Activated T-cell treated with anti-CD3 and anti-CD28 coated beads, Interleukin-2, amount 50 U/mL, for 72 hours (primary cell): ENCODE data around the gene OAS2. TPM values are rescaled to one million over a fixed set of nuclear protein-coding genes. Genes with fewer than 3 reads are reported as not detected.
A peak's percentile ranks its signal among the peaks of the same experiment; 100 is the strongest.

Source experiments
- ATAC-seq, 2 donors: fragments of 150-1000 bp; cut with Tn5 transposase; replicated peaks in 1 of 2; 2 replicates each; pipeline ENCODE4 v1.10.0; 2021; ENCODE audit warnings: moderate library complexity in 2 of 2, mild to moderate bottlenecking in 1 of 2
- DNase-seq, 2 donors: peaks; one replicate each; pipeline ENCODE4 v3.0.0; 2021 to 2022; ENCODE audit warnings: mixed read lengths in 1 of 2
- H3K27ac Mint-ChIP-seq: one replicate; pipeline ENCODE4 v1.8.0; 2022; ENCODE audit warnings: mild to moderate bottlenecking, moderate library complexity, mixed read lengths
- H3K27me3 Mint-ChIP-seq: one replicate; pipeline ENCODE4 v1.8.0; 2022; ENCODE audit warnings: low read depth, mixed read lengths
- H3K36me3 Mint-ChIP-seq, 2 donors: one replicate each; pipeline ENCODE4 v1.8.0; 2022; ENCODE audit warnings: mixed read lengths in 2 of 2, mild to moderate bottlenecking in 1 of 2; ENCODE audit not compliant: insufficient read depth in 2 of 2
- H3K4me1 Mint-ChIP-seq: one replicate; pipeline ENCODE4 v1.8.0; 2022; ENCODE audit warnings: low read depth, mixed read lengths
- H3K4me3 Mint-ChIP-seq, 2 donors: one replicate each; pipeline ENCODE4 v1.8.0; 2022; ENCODE audit warnings: mild to moderate bottlenecking in 2 of 2, mixed read lengths in 2 of 2, moderate library complexity in 2 of 2
- H3K9me3 Mint-ChIP-seq, 2 donors: one replicate each; pipeline ENCODE4 v1.8.0; 2022; ENCODE audit warnings: mixed read lengths in 2 of 2
- total RNA-seq, 2 donors: library from RNA; stranded (reverse); gene quantifications; one replicate each; pipeline ENCODE4 v1.2.3, GENCODE V29; 2022

OAS2 gene
- total RNA-seq, 2 donors from 2014 or later: 80.2 to 139 TPM

DNA sequence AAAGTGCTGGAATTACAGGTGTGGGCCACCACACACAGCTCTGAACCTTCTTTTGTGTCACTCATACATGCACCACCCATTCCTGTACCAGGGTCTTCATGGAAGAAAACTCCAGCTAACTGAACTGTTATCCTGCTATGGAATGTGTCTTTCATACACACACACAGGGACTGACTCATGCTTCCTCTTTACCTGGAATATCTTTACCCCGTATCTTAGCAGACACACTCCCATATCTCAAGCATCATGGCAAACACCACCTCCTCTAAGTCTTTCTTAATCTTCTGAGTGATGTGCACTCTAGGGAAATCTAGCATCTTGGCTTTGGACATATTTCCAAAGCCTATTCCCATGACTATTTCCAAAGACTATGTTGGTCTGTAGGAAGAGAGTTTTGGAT is 43.2 kb downstream of the OAS2 start:
- Mint-ChIP-seq H3K36me3 (no peaks in the 10 kb centered on the region), H3K9me3 (no peaks in the 10 kb centered on the region), H3K27me3 (no peaks in the 10 kb centered on the region), H3K27ac (no peak overlapping the region), H3K4me1 (peaks cover 18% of the 10 kb centered on the region), H3K4me3 (no peak overlapping the region)
- DNase-seq (no peak), ATAC-seq (no peak)

DNA sequence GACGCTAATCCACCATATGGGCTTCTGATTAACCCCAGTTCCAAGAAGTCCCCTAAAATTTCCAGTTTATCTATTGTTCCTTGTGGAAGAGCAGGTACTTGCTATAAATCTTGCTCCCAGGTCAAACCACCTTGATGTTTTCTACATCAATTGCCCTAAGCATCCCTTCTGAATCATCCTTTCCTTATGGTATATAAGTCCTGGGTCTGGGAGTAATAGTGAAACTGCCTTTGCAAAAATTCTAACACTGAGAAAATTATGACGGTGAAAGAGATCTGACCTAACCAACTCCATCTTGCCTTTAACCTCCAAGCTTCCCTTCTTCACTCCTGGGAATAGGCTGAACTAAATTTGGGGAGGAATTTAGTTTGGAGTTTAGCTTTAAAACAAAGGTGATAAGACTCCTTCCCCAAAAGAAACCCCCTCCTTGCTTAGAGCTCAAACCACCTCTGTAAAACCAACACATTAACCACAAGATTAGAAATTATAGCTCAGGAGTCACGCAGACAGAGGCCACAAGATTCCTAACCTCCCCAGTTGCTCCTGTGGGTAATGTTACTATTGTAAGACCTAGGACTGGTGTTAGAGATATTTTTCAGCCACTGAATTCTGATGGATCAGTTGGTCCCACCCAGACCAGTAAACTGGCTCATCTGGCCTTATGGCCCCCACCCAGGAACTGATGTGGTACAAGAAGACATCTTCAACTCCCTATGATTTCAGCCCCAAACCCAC is 44.4 kb downstream of the OAS2 start:
- no peaks in the 10 kb centered on the region for H3K36me3 Mint-ChIP-seq
- no peak for DNase-seq
- H3K27me3 Mint-ChIP-seq: no peaks in the 10 kb centered on the region
- H3K27ac Mint-ChIP-seq: no peak overlapping the region
- peaks cover 18% of the 10 kb centered on the region for H3K4me1 Mint-ChIP-seq
- ATAC-seq: peak; percentile 58 to 72
- H3K4me3 Mint-ChIP-seq: peak overlapping the region in 1 of 2 donors; percentile 3
- no peaks in the 10 kb centered on the region for H3K9me3 Mint-ChIP-seq

DNA sequence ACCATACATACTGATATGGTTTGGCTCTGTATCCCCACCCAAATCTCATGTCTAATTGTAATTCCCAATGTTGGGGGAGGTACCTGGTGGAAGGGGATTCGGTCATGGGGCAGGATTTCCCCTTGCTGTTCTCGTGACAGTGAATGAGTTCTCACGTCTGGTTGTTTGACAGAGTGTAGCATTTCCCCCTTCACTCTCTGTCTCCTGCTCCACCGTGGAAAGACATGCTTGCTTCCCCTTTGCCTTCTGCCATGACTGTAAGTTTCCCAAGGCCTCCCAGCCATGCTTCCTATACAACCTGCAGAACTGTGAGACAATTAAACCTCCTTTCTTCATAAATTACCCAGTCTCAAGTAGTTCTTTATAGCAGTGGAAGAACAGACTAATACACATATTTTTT is 49.4 kb downstream of the OAS2 start:
- Mint-ChIP-seq H3K4me3 (no peak overlapping the region), H3K27ac (no peak overlapping the region), H3K36me3 (no peaks in the 10 kb centered on the region), H3K27me3 (peaks cover 7% of the 10 kb centered on the region), H3K9me3 (no peaks in the 10 kb centered on the region), H3K4me1 (peaks cover 6% of the 10 kb centered on the region)
- no peak for ATAC-seq
- no peak for DNase-seq

DNA sequence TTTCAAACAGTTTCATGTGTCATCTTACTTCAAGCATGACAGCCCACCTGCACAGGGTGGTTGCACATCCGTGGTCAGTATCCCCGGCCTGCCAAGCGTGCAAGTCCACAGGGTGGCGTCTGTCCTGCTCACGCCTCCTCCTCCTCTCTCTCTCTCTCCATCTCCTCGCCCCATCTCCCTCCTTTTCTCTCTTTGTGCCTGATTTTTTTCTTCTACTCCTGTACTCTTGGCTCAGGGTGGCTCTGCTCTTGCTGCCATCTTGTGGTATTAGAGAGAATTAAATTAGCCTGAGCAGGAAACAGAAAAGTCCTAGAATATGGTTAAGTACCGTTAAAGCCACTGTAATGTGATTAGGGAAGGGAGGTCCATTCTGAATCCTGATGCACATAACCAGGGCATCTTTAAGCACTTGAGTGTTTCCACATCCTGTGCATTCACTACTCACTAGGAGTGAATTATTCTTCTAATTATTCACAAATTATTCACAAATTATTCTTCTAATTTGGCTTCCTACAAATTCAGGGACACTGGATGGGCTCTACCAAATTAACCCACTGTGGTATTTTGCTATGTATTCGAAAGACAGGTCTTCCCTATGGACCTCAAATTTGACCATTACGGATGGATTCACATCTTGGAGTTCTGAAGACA is 52.7 kb downstream of the OAS2 start:
- ATAC-seq: no peak
- peaks cover 7% of the 10 kb centered on the region for H3K27me3 Mint-ChIP-seq
- H3K4me1 Mint-ChIP-seq: no peaks in the 10 kb centered on the region
- no peaks in the 10 kb centered on the region for H3K36me3 Mint-ChIP-seq
- no peak for DNase-seq
- no peaks in the 10 kb centered on the region for H3K9me3 Mint-ChIP-seq
- no peak overlapping the region for H3K4me3 Mint-ChIP-seq
- no peak overlapping the region for H3K27ac Mint-ChIP-seq

DNA sequence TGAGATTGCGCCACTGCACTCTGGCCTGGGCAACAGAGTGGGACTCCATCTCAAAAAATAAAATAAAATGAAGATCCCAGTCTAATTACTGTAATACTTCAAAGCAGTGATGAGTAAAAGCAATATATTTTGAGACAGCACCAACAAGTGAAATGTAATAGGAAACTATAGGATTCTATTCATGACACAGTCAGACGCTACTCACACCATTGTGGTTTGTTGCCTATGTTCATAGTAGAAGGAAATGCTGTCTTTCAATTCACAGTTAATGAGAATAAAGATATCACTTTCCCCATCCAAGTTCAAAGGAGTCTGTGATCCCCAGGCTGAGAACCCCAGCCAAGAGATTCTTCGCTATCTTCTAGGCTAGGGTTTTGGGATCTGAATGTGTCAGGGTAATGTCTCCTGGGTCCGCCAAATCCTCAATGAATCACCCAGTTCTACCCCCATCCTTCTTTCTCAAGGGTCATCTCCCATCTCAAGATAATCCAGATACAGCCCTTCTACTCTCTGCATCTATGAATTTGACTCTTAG is 61.7 kb downstream of the OAS2 start:
- Mint-ChIP-seq H3K36me3 (no peaks in the 10 kb centered on the region), H3K4me1 (no peaks in the 10 kb centered on the region), H3K27me3 (no peaks in the 10 kb centered on the region), H3K9me3 (no peaks in the 10 kb centered on the region), H3K4me3 (no peak overlapping the region), H3K27ac (no peak overlapping the region)
- DNase-seq (no peak), ATAC-seq (peak in 1 of 2 donors; percentile 41)

DNA sequence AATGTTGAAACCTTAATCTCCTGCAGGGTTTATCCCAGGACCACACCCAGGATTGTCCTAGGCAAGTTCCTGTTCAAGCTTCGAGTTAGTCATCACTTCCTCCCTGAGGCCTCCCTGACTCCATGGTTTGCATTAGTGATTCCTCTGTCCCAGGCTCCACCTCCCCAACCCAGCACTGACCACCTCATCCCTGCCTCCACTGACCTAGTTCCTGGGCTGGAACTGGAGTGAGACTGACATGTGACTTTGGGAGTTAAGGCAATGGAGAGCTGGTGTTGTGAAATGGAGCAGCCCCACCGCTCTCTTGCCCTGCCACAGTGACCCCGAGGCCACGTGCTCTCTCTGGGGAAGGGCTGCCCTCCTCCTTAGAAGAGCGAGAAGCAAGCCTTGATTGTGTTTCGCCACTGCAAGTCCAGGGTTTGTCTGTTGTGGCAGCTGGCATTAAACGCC is 62.4 kb downstream of the OAS2 start:
- no peak overlapping the region for H3K27ac Mint-ChIP-seq
- DNase-seq (no peak), ATAC-seq (no peak)
- H3K27me3 Mint-ChIP-seq: no peaks in the 10 kb centered on the region
- H3K9me3 Mint-ChIP-seq: no peaks in the 10 kb centered on the region
- H3K36me3 Mint-ChIP-seq: no peaks in the 10 kb centered on the region
- H3K4me1 Mint-ChIP-seq: no peaks in the 10 kb centered on the region
- H3K4me3 Mint-ChIP-seq: no peak overlapping the region

DNA sequence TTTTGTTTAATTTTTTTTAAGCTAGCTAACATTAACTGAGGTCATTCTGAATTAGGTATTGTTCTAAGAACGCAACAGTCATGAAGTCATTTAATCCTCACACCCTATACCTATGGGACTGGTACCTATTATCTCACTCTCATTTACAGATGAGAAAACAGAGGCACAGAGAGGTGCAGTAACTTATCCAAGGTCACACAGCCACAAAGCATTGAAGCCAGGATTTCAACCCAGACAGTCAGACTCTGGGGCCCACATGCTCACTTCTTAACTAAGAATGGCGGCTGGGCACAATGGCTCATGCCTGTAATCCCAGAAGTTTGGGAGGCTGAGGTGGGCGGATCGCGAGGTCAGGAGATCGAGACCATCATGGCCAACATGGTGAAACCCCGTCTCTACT is 63.2 kb downstream of the OAS2 start:
- Mint-ChIP-seq H3K4me3 (no peak overlapping the region), H3K27me3 (no peaks in the 10 kb centered on the region), H3K4me1 (no peaks in the 10 kb centered on the region), H3K36me3 (no peaks in the 10 kb centered on the region), H3K9me3 (no peaks in the 10 kb centered on the region), H3K27ac (no peak overlapping the region)
- no peak for ATAC-seq
- DNase-seq: no peak

DNA sequence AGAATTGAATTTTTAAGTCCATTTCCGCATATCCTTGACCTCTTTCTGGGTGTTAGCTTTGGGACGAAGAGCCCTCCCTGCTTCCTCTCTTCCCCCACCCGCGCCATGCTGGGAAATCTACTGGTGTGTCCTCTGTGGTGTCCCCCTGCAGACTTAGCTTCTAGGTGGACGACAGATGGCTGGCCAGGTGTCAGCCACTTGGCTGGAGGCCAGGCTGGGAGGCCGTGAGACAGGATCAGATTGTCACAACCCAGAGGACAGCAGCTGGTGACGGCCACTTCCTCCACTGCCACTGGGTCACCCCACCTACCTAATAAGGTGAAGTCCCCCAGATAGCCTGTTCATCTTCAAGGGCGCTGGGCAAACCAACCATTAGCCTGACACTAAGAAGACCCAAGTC is 64.9 kb downstream of the OAS2 start:
- Mint-ChIP-seq H3K4me1 (peaks cover 1% of the 10 kb centered on the region), H3K36me3 (no peaks in the 10 kb centered on the region), H3K4me3 (no peak overlapping the region), H3K27ac (no peak overlapping the region), H3K9me3 (no peaks in the 10 kb centered on the region), H3K27me3 (no peaks in the 10 kb centered on the region)
- no peak for ATAC-seq
- DNase-seq: no peak

DNA sequence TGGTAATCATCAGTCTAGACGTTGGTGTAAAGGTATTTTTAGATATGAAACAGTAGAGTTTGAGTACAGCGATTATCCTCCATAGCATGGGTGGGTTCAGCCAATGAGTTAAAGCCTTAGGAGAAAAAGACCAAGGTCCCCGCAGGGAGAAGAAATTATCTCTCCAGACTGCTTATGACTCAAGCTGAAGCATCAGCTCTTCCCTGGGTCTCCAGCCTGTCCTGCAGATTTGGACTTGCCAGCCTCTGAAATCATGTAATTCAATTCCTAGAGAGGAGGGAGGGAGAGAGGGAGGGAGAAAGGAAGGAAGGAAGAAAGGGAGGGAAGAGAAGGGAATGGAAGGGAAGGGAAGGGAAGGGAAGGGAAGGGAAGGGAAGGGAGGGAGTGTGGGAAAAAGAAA is 66.2 kb downstream of the OAS2 start:
- H3K27me3 Mint-ChIP-seq: no peaks in the 10 kb centered on the region
- peaks cover 12% of the 10 kb centered on the region for H3K4me1 Mint-ChIP-seq
- H3K9me3 Mint-ChIP-seq: no peaks in the 10 kb centered on the region
- H3K4me3 Mint-ChIP-seq: no peak overlapping the region
- DNase-seq (no peak), ATAC-seq (no peak)
- no peaks in the 10 kb centered on the region for H3K36me3 Mint-ChIP-seq
- H3K27ac Mint-ChIP-seq: no peak overlapping the region

DNA sequence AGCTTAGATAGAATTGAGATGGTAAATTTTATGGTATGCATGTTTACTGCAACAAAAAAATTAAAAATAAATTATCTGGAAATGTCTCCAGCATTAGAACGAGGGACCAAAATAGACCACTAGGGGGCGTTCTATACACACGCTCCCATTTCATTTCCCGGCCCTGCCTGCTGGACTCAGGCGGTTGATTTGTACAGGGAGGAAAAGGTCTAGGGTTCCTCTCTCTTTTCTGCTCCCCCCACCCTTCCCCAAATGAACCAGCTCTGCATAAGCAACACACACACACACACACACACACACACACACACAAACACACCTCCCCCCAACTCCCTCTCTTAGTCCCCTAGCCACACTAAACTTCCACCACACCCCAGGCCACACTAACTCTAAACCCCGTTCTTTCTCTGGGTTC is 70.4 kb downstream of the OAS2 start:
- peaks cover 29% of the 10 kb centered on the region for H3K4me1 Mint-ChIP-seq
- H3K4me3 Mint-ChIP-seq: no peak overlapping the region
- H3K27ac Mint-ChIP-seq: no peak overlapping the region
- no peaks in the 10 kb centered on the region for H3K9me3 Mint-ChIP-seq
- peak; percentile 83 to 85 for ATAC-seq
- no peaks in the 10 kb centered on the region for H3K27me3 Mint-ChIP-seq
- DNase-seq: peak; percentile 66 to 75
- H3K36me3 Mint-ChIP-seq: no peaks in the 10 kb centered on the region

DNA sequence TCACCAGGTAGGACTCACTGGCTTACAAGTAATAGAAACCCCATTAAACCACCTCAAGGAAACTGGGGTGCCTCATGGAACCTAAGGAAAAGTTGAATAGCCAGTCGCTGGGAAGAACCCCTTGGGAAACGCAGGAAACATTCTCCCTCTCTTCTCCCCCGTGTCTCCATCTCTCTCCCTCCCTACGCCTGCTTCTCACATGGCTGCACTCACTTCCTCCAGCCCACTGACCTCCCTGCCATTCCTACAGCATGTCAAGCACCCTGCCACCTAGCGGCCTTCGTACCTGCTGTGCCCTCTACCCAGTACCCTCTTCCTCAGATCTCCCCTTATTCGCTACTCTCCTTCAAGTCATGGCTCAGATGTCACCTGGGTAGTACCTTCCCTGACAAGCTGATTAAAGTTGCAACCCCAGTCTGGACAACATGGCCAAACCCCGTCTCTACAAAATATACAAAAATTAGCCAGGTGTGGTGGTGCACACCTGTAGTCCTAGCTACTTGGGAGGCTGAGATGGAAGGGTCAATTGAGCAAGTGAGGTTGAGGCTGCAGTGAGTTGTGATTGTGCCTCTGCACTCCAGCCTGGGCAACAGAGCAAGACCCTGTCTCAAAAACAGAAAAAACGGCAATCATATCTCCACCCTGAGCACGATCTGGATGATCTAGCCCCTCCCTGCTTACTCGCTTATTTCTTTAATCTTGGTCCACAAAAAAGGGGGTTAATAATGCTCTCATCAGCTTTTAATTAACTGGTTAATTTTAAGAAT is 71.8 kb downstream of the OAS2 start:
- no peaks in the 10 kb centered on the region for H3K9me3 Mint-ChIP-seq
- H3K27ac Mint-ChIP-seq: no peak overlapping the region
- H3K4me1 Mint-ChIP-seq: peaks cover 29% of the 10 kb centered on the region
- no peak overlapping the region for H3K4me3 Mint-ChIP-seq
- H3K27me3 Mint-ChIP-seq: no peaks in the 10 kb centered on the region
- H3K36me3 Mint-ChIP-seq: no peaks in the 10 kb centered on the region
- DNase-seq: no peak
- ATAC-seq: no peak

DNA sequence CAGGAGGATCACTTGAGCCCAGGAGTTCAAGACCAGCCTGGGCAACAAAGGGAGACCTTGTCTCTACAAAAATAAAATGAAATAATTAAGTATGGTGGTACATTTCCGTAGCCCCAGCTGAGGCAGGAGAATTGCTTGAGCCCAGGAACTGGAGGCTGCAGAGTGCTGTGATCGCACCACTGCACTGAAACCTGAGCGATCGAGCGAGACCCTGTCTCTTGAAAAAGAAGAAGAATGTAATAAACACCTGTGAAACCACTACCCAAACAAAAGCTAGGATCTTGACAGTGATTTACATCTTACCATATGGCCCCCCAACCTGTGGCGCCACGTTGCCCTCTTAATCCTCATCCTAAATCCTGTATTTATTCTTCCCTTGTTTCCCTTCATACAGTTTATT is 72.5 kb downstream of the OAS2 start:
- no peaks in the 10 kb centered on the region for H3K36me3 Mint-ChIP-seq
- no peak for DNase-seq
- H3K4me1 Mint-ChIP-seq: peaks cover 29% of the 10 kb centered on the region
- ATAC-seq: no peak
- no peak overlapping the region for H3K4me3 Mint-ChIP-seq
- H3K9me3 Mint-ChIP-seq: no peaks in the 10 kb centered on the region
- H3K27ac Mint-ChIP-seq: no peak overlapping the region
- no peaks in the 10 kb centered on the region for H3K27me3 Mint-ChIP-seq

DNA sequence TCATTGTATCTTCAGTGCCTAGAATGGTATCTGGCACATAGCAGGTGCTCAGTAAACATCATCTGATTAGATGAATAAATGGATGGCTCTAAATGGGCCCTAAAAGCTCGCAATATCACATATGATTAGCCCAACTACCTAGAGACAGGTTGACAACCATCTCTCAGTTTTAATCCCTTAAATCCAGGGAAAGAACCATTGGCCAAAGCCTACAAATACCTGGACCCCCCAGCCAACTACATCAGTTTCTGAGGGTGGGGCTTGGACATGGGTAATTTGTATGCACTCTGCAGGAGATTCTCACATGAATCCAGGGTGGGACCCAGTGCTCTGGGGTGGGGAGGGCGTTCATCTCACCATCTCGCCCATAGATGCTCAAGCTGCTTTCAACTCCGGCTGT is 73.4 kb downstream of the OAS2 start:
- DNase-seq (no peak), ATAC-seq (no peak)
- peaks cover 29% of the 10 kb centered on the region for H3K4me1 Mint-ChIP-seq
- H3K27ac Mint-ChIP-seq: no peak overlapping the region
- no peak overlapping the region for H3K4me3 Mint-ChIP-seq
- no peaks in the 10 kb centered on the region for H3K27me3 Mint-ChIP-seq
- H3K36me3 Mint-ChIP-seq: no peaks in the 10 kb centered on the region
- no peaks in the 10 kb centered on the region for H3K9me3 Mint-ChIP-seq
